ENCODE measurements around the gene NUCB1.
"Not testable (repeated sequence)": the region's sequence is repeated elsewhere in the genome, so short reads cannot be mapped to it uniquely, and the experiment has no call there.

Gene NUCB1

GRCh38 chr19:48899781-48900476 lies at the start of gene NUCB1:
Gene NUCB1 (plus strand): TSS chr19:48900312. CDS start chr19:48900797, 485 bp downstream.
- peak; percentile 97 for DNase-seq

- no peak for DNase-seq
These were observed 47.8 kb upstream of the NUCB1 start for GRCh38 chr19:48852292-48852691.

GRCh38 chr19:48853483-48853882 lies 46.6 kb upstream of the NUCB1 start:
- no peak for DNase-seq

- DNase-seq: no peak
These were observed 46.0 kb upstream of the NUCB1 start for GRCh38 chr19:48854103-48854502.

GRCh38 chr19:48856921-48857320 lies 43.2 kb upstream of the NUCB1 start:
- no peak for DNase-seq

GRCh38 chr19:48858984-48859710 lies 41.0 kb upstream of the NUCB1 start:
- no peak for DNase-seq

GRCh38 chr19:48859711-48860572 lies 40.2 kb upstream of the NUCB1 start:
- no peak for DNase-seq

- DNase-seq: no peak
These were observed 38.8 kb upstream of the NUCB1 start for GRCh38 chr19:48861313-48861712.

GRCh38 chr19:48862827-48863226 lies 37.3 kb upstream of the NUCB1 start:
- DNase-seq: no peak

GRCh38 chr19:48866692-48867091 lies 33.4 kb upstream of the NUCB1 start:
- no peak for DNase-seq

GRCh38 chr19:48867123-48867745 lies 32.9 kb upstream of the NUCB1 start:
- DNase-seq: no peak

- DNase-seq: no peak
These were observed 32.4 kb upstream of the NUCB1 start for GRCh38 chr19:48867746-48868113.

GRCh38 chr19:48868114-48868886 lies 31.8 kb upstream of the NUCB1 start, which contains the start of gene PLEKHA4:
Gene PLEKHA4 (minus strand): TSS chr19:48868617. CDS start chr19:48867620, 997 bp downstream.
- DNase-seq: no peak

- no peak for DNase-seq
These were observed 30.1 kb upstream of the NUCB1 start for GRCh38 chr19:48870048-48870447.

- not testable (repeated sequence) for DNase-seq
These were observed 28.5 kb upstream of the NUCB1 start for GRCh38 chr19:48871471-48872181.

GRCh38 chr19:48872182-48872883 lies 27.8 kb upstream of the NUCB1 start, which contains the start of gene PPP1R15A:
Gene PPP1R15A (plus strand): TSS chr19:48872421. CDS start chr19:48873234, 813 bp downstream.
- peak; percentile 91 for DNase-seq

GRCh38 chr19:48872884-48873475 lies 27.1 kb upstream of the NUCB1 start:
- peak; percentile 56 for DNase-seq

GRCh38 chr19:48873476-48874302 lies 26.4 kb upstream of the NUCB1 start:
- DNase-seq: no peak

All from NCI-H510A (cell line).